GM23248 (cell line): ENCODE data around the gene CCDC91.

ENCODE experiments used
- EZH2 ChIP-seq: fragments of 200-600 bp; sonication (generic); IDR thresholded peaks from 2 replicates; pipeline ENCODE4 v1.6.1; 2018; ENCODE audit warnings: antibody characterized with exemption, mild to moderate bottlenecking; ENCODE audit not compliant: insufficient read depth, poor library complexity, severe bottlenecking
- EZH2phosphoT487 ChIP-seq: fragments of 200-600 bp; sonication (generic); IDR thresholded peaks from 2 replicates; pipeline ENCODE4 v1.6.1; 2018; ENCODE audit warnings: antibody characterized with exemption, moderate library complexity, mild to moderate bottlenecking, low read depth; ENCODE audit not compliant: insufficient read depth

GRCh38 chr12:28318273-28318672, 128.0 kb downstream of the CCDC91 start:
- TF ChIP-seq EZH2 (no peak), EZH2phosphoT487 (no peak)
